HG02678 (cell line): ENCODE data around the gene SLC10A7.

ENCODE experiments used
- ATAC-seq: cut with Tn5 transposase; IDR thresholded peaks from one replicate; pipeline ENCODE4 v1.9.1; 2021; ENCODE audit warnings: mild to moderate bottlenecking, moderate library complexity; ENCODE audit not compliant: unreplicated experiment

Gene SLC10A7, protein sequence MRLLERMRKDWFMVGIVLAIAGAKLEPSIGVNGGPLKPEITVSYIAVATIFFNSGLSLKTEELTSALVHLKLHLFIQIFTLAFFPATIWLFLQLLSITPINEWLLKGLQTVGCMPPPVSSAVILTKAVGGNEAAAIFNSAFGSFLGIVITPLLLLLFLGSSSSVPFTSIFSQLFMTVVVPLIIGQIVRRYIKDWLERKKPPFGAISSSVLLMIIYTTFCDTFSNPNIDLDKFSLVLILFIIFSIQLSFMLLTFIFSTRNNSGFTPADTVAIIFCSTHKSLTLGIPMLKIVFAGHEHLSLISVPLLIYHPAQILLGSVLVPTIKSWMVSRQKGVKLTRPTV

DNA sequence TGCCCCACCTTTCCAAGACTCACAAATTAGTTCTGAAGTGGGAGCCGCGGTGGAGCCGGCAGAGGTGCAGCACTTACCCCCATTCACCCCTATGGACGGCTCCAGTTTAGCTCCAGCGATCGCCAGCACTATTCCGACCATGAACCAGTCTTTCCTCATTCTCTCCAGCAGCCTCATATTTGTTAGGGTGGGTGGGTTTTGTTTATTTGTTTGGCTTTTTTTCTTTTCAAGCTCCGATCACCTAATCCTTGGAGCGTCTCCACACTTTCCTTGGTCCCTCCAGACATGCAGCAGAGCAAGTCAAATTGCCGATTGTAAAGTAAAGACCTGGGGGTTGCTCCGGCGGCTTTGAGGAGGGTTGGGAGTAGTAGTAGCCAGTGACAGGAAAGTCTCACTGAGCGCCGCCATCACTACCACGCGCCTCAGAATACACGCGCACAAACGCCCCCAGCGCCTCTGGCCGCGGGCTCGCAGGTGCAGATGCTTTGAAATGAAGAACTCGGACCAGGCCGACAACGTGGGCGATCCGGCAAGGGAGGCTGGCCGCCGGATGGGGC lies at the start of gene SLC10A7:
Gene SLC10A7, minus strand, starts transcription at position 400 of the 557 bp plus-strand sequence. Its CDS starts 223 bp downstream, at position 177.
- peak; percentile 81 for ATAC-seq

DNA sequence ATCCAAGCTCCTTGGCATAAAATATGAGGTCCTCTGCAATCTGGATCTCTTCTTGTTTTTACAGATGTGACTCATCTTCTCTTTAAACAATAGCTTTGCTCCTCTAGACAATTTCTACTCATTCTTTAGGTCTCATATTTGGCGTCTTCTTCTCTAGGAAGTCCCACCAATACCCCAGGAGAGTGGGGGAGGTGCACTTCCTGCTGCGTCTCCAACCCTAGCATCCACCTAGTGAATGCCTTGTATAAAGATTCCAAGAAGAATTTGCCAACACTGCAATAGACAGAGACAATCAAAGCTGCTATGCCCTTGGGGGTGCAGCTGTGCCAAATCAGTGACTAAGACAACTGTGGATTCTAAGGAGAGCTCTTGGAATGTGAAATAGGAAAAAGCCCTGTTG lies 45.7 kb upstream of the SLC10A7 start:
- ATAC-seq: no peak

DNA sequence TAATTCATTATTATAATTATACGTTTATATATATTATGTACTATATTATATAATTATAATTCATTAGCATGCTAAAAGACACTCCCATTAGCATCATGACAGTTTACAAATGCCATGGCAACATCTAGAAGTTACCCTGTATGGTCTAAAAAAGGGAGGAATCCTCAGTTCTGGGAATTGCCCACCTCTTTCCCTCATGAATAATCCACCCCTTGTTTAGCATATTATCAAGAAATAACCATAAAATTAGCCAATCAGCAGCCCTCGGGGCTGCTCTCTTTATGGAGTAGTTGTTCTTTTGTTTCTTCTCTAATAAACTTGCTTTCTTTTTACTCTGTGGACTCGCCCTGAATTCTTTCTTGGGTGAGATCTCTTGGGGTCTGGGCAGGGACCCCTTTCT lies 42.8 kb upstream of the SLC10A7 start:
- ATAC-seq: no peak

DNA sequence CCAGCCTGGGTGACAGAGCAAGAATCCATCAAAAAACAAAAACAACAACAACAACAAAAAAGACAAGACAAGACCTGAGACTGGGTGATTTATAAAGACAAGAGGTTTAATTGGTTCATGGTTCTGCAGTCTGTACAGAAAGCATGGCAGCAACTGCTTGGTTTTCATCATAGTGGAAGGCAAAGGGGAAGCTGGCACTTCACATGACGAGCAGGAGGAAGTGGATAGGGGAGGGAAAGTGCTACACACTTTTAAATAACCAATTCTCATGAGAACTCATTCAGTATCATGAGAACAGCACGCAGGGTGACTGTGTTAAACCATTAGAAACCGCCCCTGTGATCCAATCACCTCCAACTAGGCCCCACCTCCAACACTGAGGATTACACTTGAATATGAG lies 28.4 kb upstream of the SLC10A7 start:
- no peak for ATAC-seq

DNA sequence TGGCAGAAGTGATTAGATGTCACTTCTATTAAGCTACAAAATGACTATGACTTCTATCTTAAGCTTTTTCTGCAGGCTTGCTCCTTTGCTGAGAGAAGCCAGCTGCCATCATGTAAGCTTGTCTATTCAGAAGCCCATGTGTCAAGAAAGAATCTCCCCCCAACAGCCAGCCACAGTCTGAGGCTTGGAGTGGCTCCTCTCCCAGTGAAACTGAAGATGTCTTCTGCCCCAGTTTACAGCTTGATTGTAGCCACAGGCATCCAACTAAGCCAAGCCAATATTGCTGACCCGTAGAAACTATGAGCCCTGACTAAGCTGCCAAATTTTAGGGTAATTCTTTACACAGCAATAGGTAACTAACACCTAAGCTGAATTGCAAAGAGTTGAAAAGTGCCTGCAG lies 26.7 kb upstream of the SLC10A7 start:
- no peak for ATAC-seq

DNA sequence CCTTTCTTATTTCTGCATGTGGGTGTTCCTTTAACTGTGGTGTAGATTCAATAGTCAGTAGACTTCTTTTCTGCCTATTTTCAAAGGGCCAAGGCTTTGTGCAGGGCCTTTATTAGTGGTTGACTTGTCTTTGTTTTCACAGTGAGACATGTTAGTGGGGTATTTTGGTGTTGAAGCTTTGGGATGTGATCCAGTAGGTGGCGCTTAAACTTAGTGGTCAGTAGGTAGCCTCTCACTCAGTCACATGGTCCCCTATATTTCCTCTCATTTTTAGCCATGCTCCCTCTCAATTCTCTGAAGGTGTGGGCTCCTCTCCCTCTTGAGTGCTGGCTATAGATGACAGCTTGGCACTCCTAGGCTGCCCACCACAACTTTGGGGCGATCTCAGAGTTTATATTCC lies 23.4 kb upstream of the SLC10A7 start:
- no peak for ATAC-seq

DNA sequence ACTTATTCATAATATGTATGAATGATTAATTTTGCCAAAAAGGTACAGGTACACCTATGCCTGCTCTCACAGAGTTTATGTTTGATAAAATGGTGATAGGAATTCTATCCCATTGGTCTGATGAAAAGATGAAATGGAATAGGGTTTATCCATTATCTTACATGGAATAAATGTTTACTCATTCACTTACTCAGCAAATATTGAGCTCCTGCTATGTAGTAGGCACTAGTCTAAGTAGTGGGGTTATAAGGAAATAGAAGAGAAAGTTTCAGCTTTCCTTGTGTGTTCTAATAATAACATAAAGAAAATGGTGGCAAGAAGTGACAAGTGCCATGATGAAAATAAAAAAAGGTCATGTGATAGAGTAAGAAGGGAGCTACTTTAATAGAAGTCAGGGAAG lies 12.4 kb upstream of the SLC10A7 start:
- no peak for ATAC-seq

DNA sequence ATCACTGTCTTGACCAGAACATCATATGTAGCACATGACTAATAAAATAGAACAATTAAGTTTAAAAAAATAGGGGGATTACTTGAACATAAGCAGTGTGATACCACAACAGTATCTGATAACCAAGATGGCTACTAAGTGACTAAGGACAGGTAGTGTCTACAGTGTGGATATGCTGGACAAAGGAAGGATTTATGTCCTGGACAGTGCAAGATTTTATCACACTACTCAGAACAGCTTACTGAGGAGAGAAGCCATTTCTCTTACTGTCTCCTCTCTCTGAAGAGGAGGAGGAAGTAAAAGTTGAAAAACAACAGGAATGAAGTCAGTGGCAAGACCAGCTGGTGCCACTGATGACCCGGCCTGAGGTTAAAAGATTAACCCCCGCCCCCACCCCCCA lies 4.0 kb upstream of the SLC10A7 start:
- ATAC-seq: no peak

DNA sequence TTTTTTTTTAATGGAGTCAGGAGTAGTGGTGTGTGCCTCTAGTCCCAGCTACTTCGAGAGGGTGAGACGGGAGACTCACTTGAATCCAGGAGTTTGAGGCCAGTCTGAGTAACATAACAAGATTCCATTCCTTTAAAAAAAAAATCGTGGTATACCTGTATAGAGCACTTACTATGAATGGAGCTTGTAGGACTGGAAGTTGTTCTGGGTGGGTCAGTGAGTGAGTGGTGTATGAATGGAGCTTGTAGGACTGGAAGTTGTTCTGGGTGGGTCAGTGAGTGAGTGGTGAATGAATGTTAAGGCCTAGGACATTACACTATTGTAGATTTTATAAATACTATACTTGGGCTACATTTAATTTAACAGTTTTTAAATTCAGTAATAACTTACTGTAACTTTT lies 2.9 kb upstream of the SLC10A7 start:
- no peak for ATAC-seq

DNA sequence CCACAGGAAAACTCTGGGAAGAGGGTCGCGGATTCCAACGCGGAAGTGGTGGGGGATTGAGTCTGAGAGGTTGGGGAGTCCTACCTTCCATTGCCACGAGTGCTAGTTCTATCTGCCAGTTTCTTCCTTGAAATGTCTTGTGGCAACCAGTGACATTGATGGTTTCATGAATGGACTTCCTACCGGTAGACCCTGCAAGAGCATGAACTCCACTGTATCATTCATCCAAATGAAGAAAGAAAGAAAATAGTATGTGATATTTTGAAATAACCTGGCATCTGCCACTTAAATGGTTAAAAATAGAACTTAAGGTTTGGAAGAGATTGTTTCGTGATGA lies 1.1 kb upstream of the SLC10A7 start:
- ATAC-seq: peak; percentile 24

DNA sequence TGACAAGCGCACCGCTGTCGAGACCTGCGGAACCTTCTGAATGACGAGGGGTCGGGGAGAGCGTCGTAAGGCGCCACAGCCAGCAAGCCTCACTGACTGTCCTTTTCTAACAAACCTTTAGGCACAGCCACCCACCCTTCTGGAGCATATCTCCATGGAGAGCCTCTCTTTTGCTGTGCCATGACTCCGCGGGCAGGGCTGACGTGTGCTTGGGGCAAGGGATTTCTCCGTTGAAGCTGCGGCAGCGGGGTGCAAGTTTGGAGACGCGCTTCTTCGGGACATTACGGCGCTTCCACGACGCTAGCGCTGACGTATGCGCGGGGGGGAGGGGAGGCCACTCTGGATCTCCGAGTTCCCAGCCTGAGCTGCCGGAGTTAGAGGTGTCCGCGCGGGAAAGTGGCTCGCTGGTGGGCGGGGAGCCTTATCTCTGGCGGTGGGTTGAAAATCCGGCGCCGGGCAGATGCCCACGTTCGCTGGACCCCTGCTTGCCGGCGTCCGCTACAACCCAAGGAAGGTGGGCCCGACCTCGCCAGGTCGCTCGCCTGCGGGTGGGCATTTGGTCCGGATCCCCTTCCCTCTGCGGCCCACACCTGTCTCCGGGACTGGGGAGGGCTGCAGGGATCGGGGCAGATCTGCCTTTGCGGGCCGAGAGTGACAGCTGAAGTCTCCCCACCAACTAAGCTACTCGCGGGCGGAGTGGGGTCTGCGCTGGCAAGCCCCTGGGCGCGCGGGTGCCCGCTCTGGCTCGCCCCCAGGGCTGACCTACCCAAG lies 543 bp upstream of the SLC10A7 start:
- peak; percentile 72 for ATAC-seq

DNA sequence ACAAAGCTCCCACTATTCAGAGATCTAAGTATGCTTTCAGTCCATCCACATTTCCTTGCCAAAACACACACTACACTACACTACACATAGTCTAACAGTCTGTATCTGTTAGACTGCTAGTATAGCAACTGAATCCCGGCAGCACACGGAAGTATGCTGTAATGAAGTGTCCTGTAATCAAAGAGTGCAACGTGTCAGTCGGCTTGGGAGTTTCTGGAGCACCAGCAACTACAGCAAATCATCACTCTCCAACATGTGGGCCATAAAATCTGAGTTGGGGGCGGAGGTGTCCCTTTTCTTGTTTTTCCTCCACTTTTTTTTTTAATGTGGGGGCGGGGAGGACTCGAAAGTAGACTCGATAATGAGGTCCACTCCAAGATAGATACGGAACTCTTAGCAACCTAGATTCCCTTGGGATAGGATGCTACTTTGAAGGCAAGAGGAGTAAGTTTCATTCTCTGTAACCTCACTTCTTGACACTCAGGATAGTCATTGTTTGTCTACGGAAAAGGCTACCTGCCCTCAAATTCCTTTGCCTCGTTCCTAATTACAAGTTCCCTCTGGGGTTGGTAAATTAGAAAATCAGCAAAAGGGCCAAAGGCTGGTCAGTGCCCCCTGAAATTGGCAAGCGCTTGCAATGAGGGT lies 722 bp downstream of the SLC10A7 start:
- ATAC-seq: peak; percentile 39

DNA sequence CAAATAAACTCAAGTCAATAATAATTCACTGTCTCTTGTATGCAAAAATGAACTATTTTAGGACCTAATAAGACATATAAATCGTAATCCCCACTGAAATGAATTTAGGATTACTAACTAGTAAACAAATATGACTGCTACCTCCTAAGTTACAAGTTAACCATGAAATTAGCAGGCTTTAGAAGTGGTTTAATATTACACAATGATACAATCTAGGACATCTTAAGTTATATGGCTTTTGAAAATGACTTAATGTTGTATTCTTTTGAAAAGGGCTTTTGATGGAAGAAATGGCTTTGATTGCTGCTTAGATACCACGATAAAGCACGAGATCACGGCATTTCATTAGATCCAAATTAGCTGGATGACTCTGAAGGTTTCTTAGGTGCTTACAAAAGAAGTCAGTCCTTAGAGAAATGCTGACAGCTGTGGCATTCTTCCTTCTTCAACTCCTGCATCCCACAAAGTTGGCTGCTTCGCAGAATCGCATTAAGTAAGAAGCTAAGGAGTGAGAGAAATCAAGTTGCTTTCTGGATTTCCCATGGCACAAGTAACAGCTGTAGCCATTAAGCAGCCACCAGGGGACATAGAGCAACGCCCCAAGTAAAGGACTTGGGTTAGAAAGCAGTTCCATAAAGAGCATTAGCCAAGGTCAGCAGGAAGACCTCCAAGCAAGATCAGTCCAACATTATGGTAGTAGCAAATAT lies 6.9 kb downstream of the SLC10A7 start:
- ATAC-seq: no peak

DNA sequence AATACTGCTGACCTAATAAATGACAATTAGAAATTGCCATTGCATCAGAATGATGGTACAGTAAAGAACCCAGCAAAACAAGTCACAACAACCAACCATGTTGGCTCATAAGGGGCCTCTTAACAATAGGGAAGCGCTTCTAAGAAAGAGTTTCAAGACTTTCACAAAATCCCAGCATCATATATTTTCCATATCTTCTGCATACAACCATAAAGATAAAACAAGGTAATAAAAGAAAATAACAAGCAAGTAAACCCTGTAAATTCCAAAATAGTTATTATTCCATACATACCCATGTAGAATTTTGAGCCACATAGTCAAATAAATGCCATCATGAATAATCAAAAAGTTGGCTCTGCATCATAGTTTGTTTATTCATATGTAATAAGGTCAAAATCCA lies 8.2 kb downstream of the SLC10A7 start:
- ATAC-seq: no peak

DNA sequence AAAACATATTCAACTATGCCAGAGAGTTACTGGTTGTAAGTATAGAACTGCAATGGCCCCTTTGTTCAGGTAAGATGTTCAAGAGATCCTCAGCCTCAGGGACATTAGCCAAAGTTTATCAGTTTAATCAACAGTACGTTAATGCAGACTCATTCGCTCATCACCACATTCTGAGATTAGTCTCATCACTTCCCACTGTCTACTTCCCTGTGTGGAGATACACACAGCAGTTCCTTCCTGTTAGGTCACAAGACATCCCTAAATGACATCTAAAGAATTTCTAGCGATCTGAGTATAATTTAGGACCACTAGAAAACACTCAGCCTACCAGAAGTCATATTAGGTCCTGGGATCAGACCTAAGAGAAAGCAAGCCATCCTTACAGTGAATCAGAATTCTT lies 10.4 kb downstream of the SLC10A7 start:
- ATAC-seq: no peak

DNA sequence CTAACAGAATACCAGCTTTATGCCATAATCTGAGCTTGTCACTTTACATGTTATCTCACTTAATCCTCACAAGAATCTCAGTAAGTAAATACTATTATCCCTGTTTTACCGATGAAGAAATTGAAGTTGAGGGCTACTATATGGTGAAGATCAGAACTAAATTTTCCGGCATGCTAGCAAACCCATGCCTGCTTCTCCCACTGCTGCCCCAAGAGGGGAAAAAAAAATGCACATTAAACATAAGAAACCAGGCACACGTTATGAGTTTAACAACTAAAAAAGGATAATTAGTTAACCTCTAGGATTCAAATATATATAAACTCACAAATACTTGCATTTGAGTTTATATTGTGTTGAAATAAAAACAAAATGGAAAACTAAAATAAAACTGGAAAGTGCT lies 10.8 kb downstream of the SLC10A7 start:
- no peak for ATAC-seq

DNA sequence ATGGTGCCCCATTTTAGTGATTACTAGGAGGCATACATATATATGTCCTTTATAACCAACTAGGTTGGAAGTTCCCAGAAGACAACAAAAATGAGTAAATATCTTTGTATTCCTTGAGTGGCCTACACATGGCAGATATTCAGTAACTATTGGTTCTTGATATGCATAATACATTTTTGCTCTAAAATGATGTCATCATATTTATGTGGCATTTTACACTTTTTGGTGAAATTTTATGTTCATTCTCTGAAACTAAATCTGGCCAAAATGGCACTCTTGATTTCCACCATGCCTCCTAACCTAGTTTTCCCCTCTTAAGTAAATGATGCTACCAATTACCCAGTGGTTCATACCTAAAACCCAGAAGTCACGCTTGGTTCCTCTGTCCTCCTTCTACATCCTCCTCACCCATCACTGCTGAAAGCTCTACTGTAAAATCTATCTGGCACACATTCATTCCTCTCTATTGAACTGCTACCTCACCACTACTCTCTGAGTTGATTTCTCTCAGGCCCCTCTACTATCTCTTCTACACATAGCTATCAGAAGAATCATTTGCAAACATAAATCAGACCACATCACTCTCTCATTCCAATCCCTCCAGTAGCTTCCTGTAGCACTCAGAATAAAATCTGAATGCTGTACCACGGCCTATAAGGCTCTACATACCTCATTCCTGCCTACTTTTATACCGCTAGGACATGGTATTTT lies 13.4 kb downstream of the SLC10A7 start:
- no peak for ATAC-seq

DNA sequence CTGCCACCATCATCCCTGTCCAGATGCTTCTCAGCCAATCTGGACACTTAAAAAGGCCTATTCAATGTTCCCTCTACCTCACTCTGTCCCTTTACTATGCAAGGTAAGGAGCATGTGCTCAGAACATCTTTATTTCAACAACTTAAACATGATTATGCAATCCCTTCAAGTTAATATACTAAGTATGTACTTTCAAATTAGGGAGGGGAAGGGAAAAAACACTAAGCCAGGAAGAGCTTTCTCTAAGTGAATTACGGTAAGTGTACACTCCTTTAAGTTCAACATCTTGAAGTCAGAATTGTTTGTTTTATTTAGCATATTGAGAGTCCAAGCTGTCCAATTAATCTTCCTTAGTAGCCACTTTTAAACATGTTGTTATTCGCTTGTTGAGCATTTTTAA lies 14.1 kb downstream of the SLC10A7 start:
- no peak for ATAC-seq

DNA sequence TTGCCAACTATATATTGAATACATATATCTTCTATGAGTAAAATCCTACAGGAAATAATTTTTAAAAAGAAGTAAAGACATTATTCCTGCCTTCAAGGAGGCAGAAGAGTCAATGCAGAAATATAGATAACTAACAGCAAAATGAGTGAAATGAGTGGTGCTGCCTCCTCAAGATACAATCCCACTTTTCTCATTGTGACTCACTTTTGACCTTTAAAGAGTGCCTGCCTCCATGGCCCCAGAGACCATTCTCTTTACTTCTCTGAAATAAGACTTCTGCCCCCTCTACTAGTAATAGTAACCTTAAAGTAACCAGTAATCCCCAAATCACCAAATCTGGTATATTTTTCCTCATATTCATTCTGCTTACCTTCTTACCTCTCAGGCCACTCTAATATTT lies 15.5 kb downstream of the SLC10A7 start:
- no peak for ATAC-seq

DNA sequence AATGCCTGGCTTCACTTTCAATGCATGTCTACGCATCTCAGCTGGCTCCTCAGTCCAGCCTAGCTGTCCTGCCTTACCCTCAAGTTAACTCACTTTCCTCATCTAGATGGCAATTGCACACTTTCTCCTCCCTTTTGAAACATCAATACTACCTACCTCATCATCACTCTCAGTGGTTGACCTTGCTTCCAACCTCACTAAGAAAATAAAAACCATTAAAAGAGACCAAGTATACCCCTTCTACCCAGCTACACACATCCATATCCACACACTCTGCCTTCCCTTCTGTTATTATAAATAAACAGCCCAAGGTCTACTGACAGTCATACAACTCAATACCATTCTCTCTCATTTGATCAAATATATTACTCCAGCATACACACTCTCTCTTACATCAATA lies 21.5 kb downstream of the SLC10A7 start:
- ATAC-seq: no peak

DNA sequence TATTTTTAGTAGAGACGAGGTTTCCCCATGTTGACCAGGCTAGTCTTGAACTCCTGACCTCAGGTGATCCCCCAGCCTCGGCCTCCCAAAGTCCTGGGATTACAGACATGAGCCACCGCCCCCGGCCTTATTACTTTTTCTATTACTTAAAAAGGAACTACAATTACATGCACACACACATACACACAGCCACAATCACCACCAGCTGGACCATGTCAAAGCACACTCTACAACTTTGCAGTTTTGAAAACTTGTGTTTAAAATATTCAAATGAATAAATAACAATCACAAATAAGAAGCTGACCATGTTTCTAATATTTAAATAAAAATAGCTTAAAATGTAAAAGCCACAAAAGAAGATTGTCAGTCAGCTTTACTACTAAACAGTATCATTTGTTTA lies 23.4 kb downstream of the SLC10A7 start:
- no peak for ATAC-seq
